SJSA1 (cell line): ENCODE data around the gene LPP. TPM values are rescaled to one million over a fixed set of nuclear protein-coding genes. Genes with fewer than 3 reads are reported as not detected.

Experiments used
- DNase-seq, 2 experiments: peaks; one replicate each; pipeline ENCODE4 v3.0.0-alpha.2; 2015 to 2020; ENCODE audit warnings: low spot score in 2 of 2, low read depth in 1 of 2
- H3K27ac ChIP-seq: fragments of 250-450 bp; sonication (Bioruptor Pico); 2 replicates; pipeline ENCODE4 v1.5.1; 2020; ENCODE audit warnings: mild to moderate bottlenecking, moderate library complexity
- H3K27me3 ChIP-seq: fragments of 250-450 bp; sonication (Bioruptor Pico); replicated peaks from 2 replicates; pipeline ENCODE4 v1.5.1; 2020; ENCODE audit warnings: mild to moderate bottlenecking, moderate library complexity
- H3K36me3 ChIP-seq: fragments of 250-450 bp; sonication (Bioruptor Pico); 2 replicates; pipeline ENCODE4 v1.5.1; 2020; ENCODE audit warnings: mild to moderate bottlenecking
- H3K4me1 ChIP-seq: fragments of 250-450 bp; sonication (Bioruptor Pico); replicated peaks from 2 replicates; pipeline ENCODE4 v1.6.1; 2021; ENCODE audit warnings: mild to moderate bottlenecking
- H3K4me3 ChIP-seq: fragments of 250-450 bp; sonication (Bioruptor Pico); 2 replicates; pipeline ENCODE4 v1.5.1; 2020; ENCODE audit warnings: mild to moderate bottlenecking
- H3K9me3 ChIP-seq: fragments of 250-450 bp; sonication (Bioruptor Pico); replicated peaks from 2 replicates; pipeline ENCODE4 v1.5.1; 2020; ENCODE audit warnings: mild to moderate bottlenecking
- total RNA-seq: library from RNA; depleted of rRNA; stranded (reverse); fragments of >200 nt; shearing (Covaris generic); gene quantifications from 2 replicates; pipeline ENCODE4 v1.2.3, GENCODE V29; 2014

Gene LPP
- total RNA-seq, 1 experiment from 2014 or later, result 132 TPM

- Histone ChIP-seq H3K27me3 (no peaks in the 10 kb centered on the region), H3K4me1 (peaks cover 32% of the 10 kb centered on the region), H3K4me3 (no peak overlapping the region), H3K36me3 (peaks cover 12% of the 10 kb centered on the region; the same call in 1 of the 2 replicates), H3K9me3 (no peaks in the 10 kb centered on the region), H3K27ac (peak overlapping the region; percentile 3; the same call in 1 of the 2 replicates)
- DNase-seq, result peak in 1 of 2 experiments; percentile 24
These were observed 298.3 kb downstream of the LPP start for GRCh38 chr3:188452158-188452772.

DNA sequence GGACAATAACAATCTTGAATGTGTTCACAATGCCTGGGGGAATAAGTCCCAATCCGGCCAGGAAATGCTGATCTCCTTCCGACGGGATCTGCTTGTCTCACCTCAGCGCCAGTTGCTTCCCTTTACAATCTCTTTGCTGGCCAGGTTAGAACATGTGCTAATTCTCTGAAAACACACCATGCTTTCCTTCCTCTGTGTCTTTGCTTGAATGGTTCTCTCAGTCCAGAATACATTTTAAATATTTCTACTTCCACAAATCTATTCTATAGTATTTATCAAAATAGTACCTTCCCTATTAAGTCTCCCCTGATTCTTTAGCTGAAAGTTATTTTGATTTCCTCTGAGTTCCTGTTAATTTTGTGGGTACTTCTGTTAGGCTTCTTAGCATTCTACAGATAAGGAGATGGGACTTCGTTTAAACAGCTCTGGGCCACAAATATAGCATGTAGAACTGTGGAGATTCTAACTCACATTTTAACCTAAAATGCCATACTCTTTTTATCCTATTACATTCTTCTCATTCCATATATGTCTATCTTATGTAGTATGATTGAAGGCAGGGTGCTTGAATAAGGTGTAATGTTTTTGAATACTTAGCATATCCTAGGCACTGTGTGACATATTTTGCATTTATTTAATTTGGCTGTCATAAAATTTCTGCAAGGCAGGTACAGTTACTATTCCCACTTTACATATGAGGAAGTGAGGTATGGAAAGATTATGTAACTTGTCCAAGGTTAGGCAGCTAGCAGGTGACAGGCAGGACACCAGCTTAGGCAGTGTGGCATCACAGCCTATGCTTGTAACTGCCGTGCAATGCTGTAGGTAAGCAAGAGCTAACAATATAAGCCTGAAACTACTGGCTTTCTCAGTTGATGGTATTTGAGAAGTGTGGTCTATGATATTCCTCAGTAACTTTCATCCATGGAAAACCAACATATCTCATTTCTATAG, 299.8 kb downstream of the LPP start:
- H3K4me1 ChIP-seq, result peaks cover 32% of the 10 kb centered on the region
- no peaks in the 10 kb centered on the region for H3K9me3 ChIP-seq
- DNase-seq, result no peak
- H3K27me3 ChIP-seq, result no peaks in the 10 kb centered on the region
- peaks cover 10% of the 10 kb centered on the region; the same call in 1 of the 2 replicates for H3K36me3 ChIP-seq
- H3K27ac ChIP-seq, result no peak overlapping the region
- H3K4me3 ChIP-seq, result no peak overlapping the region

GRCh38 chr3:188455748-188456147, 301.8 kb downstream of the LPP start:
- peaks cover 32% of the 10 kb centered on the region for H3K4me1 ChIP-seq
- H3K36me3 ChIP-seq, result peaks cover 12% of the 10 kb centered on the region; the same call in 1 of the 2 replicates
- no peaks in the 10 kb centered on the region for H3K9me3 ChIP-seq
- no peaks in the 10 kb centered on the region for H3K27me3 ChIP-seq
- peak in 1 of 2 experiments; percentile 15 for DNase-seq
- H3K27ac ChIP-seq, result no peak overlapping the region
- H3K4me3 ChIP-seq, result no peak overlapping the region

DNA sequence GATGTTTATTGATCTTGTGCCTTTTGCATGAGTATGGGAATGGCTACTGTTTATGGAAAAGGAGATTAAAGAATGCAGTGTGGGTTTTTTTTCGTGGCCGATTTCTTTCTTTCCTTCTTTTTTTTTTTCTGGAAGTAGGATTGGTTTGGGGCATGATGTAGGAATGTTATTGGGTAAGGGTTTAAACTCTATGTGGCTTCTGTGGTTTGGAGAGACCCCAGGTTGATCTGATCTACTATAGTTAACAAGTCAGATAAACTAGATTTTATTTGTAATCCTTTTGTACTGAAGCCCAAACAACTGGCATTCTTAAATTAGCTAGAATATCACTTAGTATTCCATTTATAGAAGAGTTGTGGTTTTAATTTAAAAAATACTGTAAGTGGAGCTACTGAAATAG, 304.8 kb downstream of the LPP start:
- H3K27ac ChIP-seq, result no peak overlapping the region
- DNase-seq, result no peak
- H3K36me3 ChIP-seq, result peaks cover 10% of the 10 kb centered on the region; the same call in 1 of the 2 replicates
- no peak overlapping the region for H3K4me3 ChIP-seq
- peaks cover 12% of the 10 kb centered on the region for H3K4me1 ChIP-seq
- H3K9me3 ChIP-seq, result no peaks in the 10 kb centered on the region
- H3K27me3 ChIP-seq, result no peaks in the 10 kb centered on the region

- H3K4me3 ChIP-seq, result no peak overlapping the region
- H3K27ac ChIP-seq, result peak overlapping the region; percentile 22; the same call in 1 of the 2 replicates
- H3K9me3 ChIP-seq, result no peaks in the 10 kb centered on the region
- H3K4me1 ChIP-seq, result peaks cover 48% of the 10 kb centered on the region
- peak in 1 of 2 experiments; percentile 63 for DNase-seq
- peaks cover 8% of the 10 kb centered on the region for H3K36me3 ChIP-seq
- no peaks in the 10 kb centered on the region for H3K27me3 ChIP-seq
These were observed 311.4 kb downstream of the LPP start for GRCh38 chr3:188465311-188465710.

- peaks cover 73% of the 10 kb centered on the region for H3K4me1 ChIP-seq
- H3K36me3 ChIP-seq, result peaks cover 10% of the 10 kb centered on the region
- peak in 1 of 2 experiments; percentile 48 for DNase-seq
- no peaks in the 10 kb centered on the region for H3K9me3 ChIP-seq
- peak overlapping the region; percentile 55 for H3K27ac ChIP-seq
- H3K27me3 ChIP-seq, result no peaks in the 10 kb centered on the region
- no peak overlapping the region for H3K4me3 ChIP-seq
These were observed 314.2 kb downstream of the LPP start for GRCh38 chr3:188468196-188468595.

DNA sequence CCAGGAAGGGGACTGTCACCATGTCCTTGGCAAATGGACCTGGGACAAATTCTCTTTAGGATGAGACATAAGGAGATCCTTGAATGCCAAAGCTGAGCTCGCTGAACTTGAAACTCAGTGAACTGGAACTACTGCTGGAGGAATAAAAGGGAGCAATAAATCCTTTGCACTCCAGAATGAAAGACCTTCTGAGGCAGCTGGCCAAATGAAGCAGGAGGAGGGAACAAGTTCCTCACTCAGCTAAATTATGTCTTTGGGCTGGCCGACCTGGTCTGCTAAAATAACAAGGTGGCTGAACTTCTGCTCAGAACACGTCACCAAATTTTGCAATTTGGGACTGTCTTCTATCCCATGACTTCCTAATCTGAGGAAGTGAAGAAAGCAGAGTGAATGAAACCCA, 314.7 kb downstream of the LPP start:
- H3K9me3 ChIP-seq, result no peaks in the 10 kb centered on the region
- DNase-seq, result peak in 1 of 2 experiments; percentile 42
- H3K27me3 ChIP-seq, result no peaks in the 10 kb centered on the region
- H3K36me3 ChIP-seq, result peaks cover 10% of the 10 kb centered on the region
- peaks cover 73% of the 10 kb centered on the region for H3K4me1 ChIP-seq
- H3K4me3 ChIP-seq, result no peak overlapping the region
- H3K27ac ChIP-seq, result peak overlapping the region; percentile 55

DNA sequence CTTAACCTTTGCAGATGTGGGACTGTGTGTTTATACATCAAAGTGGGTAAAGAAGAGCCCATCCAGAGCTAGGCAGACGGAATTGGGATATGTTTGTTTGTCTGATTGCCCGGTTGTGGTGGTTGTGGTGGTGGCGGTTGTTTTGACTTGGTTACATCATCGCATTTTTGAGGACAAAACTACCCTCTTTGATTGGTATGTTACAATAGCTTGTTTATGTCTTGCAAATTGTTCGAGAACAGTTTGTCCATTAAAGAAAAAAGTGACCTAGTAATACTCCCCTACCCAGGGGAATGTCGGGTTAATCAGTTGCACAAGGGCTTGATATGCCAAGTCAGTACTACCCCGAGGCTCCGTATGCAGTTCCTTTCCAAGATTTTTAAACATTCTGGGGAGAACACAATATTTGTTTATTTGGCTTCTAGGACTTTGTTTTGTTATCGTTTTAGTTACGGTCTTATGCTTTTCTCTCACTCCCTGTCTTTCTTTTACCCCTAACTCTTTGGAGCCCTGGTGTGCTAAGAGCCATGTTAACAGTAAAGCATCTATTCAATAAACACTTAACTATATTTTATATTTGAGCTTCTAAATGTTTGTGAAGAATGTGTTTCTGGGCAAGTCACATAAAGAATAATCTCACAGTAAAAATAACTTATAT, 315.4 kb downstream of the LPP start:
- no peaks in the 10 kb centered on the region for H3K9me3 ChIP-seq
- peaks cover 73% of the 10 kb centered on the region for H3K4me1 ChIP-seq
- H3K36me3 ChIP-seq, result peaks cover 10% of the 10 kb centered on the region
- H3K27ac ChIP-seq, result peak overlapping the region; percentile 55
- no peak overlapping the region for H3K4me3 ChIP-seq
- peak; percentile 67 to 87 for DNase-seq
- H3K27me3 ChIP-seq, result no peaks in the 10 kb centered on the region

- no peaks in the 10 kb centered on the region for H3K9me3 ChIP-seq
- no peak for DNase-seq
These were observed 316.7 kb downstream of the LPP start for GRCh38 chr3:188470508-188471130.

GRCh38 chr3:188471723-188472122, 317.8 kb downstream of the LPP start:
- H3K4me3 ChIP-seq, result no peak overlapping the region
- H3K36me3 ChIP-seq, result peaks cover 10% of the 10 kb centered on the region
- no peaks in the 10 kb centered on the region for H3K9me3 ChIP-seq
- H3K27me3 ChIP-seq, result no peaks in the 10 kb centered on the region
- H3K27ac ChIP-seq, result no peak overlapping the region
- DNase-seq, result no peak
- H3K4me1 ChIP-seq, result peaks cover 55% of the 10 kb centered on the region

More at GRCh38 chr3:188470508-188471130, 316.7 kb downstream of the LPP start:
- Histone ChIP-seq H3K36me3 (peaks cover 10% of the 10 kb centered on the region), H3K4me1 (peaks cover 63% of the 10 kb centered on the region), H3K27ac (no peak overlapping the region), H3K27me3 (no peaks in the 10 kb centered on the region), H3K4me3 (no peak overlapping the region)

DNA sequence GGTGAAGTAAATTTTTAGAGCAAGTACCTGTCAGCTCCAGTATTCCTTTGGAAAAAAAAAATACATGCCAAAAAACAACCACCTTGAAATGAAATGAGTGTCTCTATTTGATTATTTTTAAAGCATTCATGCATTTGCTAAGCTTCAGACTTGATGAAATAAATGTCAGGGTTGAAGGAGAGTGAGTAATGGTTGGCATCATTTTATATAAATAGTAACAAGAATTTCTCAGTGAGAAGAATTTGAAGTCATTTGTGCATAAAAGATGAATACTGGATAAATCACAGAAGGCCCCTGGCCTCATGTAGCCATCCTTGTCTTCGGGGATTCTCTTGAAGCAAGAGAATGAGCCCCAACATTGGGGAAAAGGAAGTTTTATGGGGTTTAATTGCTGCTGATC, 318.4 kb downstream of the LPP start:
- DNase-seq, result peak in 1 of 2 experiments; percentile 21

GRCh38 chr3:188473045-188473444, 319.1 kb downstream of the LPP start:
- Histone ChIP-seq H3K36me3 (peaks cover 7% of the 10 kb centered on the region), H3K27me3 (no peaks in the 10 kb centered on the region), H3K27ac (peak overlapping the region; percentile 48; the same call in 1 of the 2 replicates), H3K4me1 (peaks cover 47% of the 10 kb centered on the region), H3K9me3 (no peaks in the 10 kb centered on the region), H3K4me3 (no peak overlapping the region)
- DNase-seq, result no peak

More for the DNA sequence above, 318.4 kb downstream of the LPP start:
- Histone ChIP-seq H3K4me1 (peaks cover 54% of the 10 kb centered on the region), H3K4me3 (no peak overlapping the region), H3K9me3 (no peaks in the 10 kb centered on the region), H3K36me3 (peaks cover 10% of the 10 kb centered on the region), H3K27me3 (no peaks in the 10 kb centered on the region), H3K27ac (peak overlapping the region; percentile 48)
